LoVo (cell line): ENCODE measurements around the gene HTRA3.
A peak's percentile ranks its signal among the peaks of the same experiment; 100 is the strongest.
"Not testable (repeated sequence)": the region's sequence is repeated elsewhere in the genome, so short reads cannot be mapped to it uniquely, and the experiment has no call there.

Source experiments
- DNase-seq: peaks from one replicate; pipeline ENCODE4 v3.0.0-alpha.2; 2016; ENCODE audit warnings: low spot score

HTRA3 gene

DNA sequence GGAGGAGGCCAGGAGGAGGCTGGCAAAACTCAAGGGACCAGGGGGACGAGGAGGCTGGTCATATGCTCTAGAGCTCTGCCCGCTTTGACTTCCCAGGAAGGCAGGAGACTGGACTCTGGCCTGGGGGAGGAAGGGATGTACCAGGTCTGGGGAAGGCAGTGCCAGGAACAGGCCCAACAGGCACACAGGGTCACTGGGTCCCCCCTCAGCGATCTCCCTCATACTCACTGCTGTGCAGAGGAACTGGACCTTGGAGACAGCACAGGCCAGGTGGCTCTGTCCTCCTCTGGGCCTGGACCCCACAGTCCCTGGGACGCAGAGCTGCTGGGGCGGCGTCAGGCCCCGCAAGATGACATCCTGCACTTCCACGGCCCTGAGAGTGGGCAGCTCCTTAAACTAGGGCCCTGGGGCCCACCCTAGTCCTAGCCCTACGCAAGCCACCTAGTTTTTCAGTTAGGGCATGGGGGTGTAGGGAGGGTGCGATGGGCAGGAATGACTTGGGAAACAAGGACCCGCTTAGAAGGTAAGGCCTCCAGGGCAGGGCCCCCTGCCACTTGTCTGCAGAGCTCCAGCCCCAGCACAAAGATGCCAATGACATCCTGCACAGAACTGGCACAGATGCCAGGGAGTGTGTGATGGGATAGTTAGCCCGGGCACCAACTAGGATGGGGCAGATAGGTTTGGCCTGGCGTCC lies 59.5 kb downstream of the HTRA3 start:
- DNase-seq: no peak

GRCh38 chr4:8329560-8329858 lies 60.0 kb downstream of the HTRA3 start:
- no peak for DNase-seq

DNA sequence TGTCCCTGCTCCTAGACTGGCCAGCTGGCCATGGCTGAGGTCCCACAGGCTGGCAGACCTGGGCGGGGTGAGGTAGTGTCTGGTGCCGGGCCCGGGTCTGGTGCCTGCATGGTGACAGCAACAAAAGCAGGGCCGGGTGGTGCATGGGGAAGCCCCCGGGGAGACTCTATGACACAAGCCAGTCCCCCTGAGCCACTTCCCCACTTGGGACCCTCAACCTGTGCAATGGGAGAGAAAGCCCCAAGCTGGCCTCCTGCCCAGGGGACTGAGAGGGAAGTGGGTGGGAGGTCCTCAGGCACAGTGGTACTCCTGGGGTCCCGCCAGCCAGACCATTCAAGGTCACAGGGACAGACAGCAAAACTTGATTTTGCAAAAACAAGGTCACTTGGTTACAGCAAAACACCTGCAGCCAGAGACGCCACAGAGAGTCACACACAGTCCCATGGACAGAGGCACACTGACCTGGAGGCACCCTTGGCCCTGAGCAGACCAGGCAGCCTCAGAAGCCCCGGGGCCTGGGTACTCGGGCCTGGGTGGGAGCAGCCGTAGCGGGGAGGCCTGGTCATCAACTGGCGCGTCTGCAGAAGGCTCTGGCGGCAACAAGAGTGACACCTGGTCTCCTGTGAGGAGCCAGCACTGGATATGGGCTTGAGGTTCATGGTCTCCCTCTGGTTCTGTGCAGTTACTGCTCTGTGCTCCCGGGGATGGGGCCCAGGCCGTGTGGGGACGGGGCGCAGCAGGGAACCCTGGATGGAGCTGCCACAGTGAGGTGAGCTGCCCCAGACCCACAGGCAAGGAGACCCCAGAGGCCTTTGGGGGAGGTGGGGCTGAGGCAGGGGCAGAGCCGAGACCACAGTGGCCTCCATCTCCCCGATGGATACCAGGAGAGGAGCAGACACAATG lies 60.6 kb downstream of the HTRA3 start:
- DNase-seq: no peak

DNA sequence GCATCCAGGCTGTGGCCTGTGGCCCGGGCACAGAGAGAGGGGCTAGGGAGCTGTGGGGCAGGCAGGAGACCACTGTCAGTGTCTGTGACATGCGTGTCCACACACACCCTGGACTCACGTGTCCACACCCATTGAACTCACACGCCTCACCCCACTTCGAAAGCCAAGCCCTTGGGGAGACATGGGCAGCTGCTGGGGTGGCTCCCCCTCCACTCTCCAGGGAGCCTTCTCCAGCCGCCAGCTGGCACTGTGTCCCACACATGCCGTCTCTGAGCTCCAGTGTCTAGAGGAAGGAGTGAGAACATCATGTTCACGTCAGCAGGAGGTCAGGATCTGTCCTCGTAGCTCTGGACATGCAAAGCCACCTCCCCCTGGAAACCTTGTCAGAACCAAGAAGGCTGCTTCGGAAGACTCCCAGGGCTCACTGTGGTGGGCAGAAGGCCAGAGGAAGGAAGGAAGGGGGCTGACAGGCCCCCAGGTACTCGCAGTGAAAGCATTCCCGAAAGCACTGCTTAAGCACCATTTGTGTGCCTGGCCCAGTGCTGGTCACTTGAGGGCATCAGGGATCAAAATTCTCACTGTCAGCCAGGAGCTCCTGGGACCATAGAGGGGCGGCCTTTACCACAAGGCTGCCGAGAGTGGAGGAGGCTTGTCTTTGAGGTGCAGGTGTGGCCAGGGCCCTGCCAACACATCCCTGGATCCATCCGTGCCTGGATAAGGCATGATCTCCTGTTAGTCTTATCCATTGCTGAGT lies 61.4 kb downstream of the HTRA3 start:
- no peak for DNase-seq

DNA sequence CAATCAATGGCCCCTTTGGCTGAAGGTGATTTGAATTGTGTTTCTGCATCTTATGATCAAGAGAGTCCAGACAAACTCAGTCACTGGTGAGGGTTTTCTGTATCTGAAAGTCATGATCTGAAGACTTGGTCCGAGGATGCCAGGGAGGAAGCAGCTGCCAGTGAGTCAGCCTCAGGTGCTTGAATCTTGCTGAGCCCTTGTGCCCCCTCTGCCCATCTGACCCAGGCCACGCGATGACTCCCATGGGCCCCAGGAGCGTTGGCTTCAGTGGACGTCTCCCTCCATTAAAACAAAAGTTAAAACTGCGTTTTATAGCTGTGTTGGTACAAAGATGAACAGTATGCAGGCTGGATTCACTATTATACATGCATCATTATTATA lies 62.0 kb downstream of the HTRA3 start:
- no peak for DNase-seq

DNA sequence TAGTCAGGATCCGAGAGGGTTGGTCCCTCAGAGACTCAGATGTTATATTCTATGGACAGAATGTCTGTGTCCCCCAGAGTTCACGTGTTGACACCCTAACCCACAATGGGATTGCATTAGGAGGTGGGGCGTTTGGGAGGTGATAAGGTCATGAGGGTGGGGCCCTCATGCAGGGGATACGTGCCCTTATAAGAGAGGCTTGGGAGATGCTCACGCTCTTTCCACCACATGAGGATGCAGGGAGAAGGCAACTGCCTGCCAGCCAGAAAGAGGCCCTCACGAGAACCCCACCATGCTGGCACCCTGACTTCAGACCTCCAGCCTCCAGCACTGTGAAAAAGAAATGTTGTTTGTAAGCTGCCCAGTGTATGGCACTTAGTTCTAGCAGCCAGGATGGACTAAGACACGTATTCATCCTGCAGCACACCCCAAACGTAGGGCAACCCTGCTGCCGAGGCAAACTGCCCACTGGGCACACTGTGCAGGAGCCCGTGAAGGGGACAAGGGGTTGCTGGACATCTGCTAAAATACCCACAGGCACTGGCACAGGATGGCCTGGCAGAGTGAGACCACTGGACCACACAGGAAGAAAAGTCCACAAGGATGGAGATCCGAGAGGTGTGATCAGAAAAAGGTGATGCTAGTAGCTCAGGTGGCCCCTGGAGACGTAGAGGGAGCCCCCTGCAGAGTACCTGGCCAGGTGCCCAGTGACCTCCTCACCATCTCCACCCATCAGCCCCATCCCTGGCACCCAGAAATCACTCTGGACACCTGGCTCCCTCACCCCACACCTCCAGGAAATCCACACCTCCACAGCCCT lies 62.7 kb downstream of the HTRA3 start:
- DNase-seq: no peak

- no peak for DNase-seq
Measured at GRCh38 chr4:8332891-8333331, 63.4 kb downstream of the HTRA3 start.

DNA sequence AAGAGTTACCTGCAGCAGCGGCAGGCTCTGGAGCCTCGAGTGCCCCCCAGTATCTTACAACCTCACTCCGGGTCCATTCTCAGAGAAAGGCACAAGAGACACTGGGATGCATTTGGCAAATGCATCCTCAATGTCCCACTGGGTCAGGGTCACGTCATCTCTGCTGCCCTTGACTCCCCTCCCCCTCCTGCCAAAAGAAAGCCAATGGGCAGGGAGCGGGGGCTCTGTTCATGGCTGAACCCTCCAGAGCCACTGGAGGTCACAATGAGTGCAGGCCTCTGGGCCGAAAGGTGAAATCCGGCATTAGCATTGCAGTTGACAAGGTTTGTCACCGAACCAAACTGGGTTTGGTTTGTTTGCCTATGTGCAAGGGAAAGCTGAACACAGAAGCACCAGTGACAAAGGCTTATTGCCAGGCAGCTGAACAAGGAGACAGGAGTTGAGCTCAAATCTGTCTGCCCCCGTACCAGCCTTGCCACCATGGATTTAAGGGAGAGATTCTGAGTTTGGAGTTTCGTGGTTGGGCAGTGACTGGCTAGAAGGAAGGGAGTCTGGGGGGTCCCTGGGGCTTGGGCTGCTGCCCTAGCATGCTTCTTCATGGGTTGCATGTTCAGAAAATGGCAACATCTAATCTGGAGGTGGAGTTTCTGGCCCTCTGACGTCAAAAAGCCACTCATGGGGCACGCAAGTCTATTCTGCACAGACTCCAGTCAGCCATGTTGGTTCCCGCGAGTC lies 64.3 kb downstream of the HTRA3 start:
- DNase-seq: no peak

DNA sequence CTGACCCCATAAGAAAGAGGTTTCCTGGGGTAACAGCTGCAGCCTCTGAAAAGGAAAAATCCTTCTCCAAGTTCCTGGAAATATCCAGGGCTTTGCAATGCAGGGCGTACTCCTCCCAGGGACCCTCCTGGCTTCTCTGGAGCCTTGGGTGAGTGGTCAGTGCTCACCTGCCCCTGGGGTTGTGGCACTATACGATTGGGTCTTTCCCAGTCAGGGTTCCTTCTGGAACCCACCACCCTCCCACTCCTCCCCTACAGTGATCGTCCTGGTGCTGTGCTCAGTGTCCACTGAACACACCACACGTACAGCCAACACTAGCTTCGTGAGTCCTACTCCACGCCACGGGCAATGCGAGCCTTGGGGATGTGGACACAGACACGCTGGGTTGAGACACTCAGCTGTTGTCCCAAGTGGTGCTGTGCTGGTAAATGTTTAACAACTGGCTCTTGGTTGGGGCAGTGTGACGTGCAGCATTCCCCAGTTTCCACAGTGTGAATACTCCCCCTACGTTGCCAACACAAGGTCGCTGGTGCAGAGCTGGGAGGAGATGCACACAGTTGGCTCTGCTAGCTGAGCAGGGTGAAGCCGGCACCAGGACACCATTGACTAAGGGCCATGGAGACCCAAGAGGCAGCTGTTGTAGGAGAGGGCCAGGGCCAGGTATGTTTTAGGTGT lies 65.4 kb downstream of the HTRA3 start:
- no peak for DNase-seq

- DNase-seq: no peak
Measured at GRCh38 chr4:8335848-8336247, 66.3 kb downstream of the HTRA3 start.

GRCh38 chr4:8336412-8337075 lies 67.0 kb downstream of the HTRA3 start:
- peak; percentile 14 for DNase-seq

- no peak for DNase-seq
Measured at GRCh38 chr4:8338351-8338961, 68.9 kb downstream of the HTRA3 start.

DNA sequence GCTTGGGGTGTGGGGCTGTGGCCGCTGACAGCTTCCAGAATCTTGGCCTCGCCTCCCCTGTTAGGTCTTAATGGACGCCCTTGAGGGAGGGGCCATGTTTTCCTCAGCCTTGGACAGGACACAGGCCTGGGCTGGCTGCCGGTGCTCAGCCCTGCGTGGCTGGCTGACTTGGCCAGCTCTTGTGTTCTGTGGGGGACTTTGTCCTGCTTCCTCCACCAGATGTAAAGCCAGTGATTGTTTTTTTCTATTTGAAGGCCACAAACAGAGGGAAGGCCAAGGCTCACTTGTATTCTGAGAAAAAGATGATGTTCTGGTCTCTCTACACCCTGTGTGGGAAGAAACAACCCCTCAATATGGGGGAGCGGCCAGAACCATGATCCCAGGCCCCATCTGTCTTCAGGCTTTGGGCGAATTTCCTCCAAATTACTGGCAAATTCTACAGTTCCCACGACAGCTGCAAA lies 71.3 kb downstream of the HTRA3 start:
- no peak for DNase-seq

GRCh38 chr4:8341281-8341680 lies 71.7 kb downstream of the HTRA3 start:
- DNase-seq: not testable (repeated sequence)

- DNase-seq: no peak
Measured at GRCh38 chr4:8341691-8342090, 72.1 kb downstream of the HTRA3 start.

- DNase-seq: no peak
Measured at GRCh38 chr4:8342651-8343261, 73.2 kb downstream of the HTRA3 start.

DNA sequence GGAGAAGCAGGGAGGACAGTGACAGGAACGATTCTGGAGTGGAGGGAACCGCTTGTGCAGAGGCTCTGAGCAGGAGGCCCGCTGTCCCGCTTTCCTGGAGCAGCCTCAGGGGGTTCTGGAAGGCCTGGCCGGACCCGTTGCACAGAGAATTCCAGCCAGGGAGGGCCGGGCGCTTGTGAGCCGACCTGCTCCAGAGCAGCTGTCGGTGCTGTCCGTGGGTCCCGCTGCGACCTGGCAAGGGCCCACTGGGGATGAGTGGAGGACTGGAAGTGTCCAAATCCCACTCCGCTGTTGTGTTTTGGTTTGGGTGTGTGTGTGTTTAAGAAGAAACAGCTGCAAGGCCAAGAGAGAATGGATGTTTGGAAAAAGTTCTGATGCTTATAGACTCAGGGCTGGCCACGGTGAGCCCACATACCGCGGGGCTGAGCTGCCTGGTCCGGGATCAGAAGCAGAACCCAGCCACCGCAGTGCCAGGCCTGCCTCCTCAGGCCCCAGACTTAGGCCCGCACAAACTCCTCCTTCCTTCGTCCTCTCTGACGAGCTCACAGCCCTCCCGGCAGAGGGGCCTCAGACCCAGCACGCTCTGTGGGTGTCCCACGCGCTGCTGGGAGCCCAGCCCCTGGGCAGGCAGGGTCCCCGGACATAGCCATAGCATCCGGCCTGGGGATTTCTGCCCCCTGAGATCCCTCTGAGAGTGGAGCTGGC lies 73.9 kb downstream of the HTRA3 start:
- no peak for DNase-seq

DNA sequence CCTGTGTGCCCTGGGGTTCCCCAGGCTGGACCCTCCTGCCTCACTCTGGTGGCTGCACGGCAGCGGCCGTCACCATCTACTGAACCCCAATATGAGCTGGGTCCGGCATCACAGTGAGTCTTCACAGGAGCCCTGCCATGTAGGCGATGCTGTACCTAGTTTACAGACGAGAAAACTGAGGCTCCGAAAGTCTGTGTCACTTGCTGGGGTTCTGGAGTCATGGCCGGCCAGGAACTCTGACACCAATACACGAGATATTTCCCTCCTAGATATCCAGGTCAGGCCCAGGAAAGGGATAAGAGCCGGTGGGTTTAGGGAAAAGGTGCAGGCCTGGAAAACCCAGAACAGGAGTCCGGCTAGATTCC lies 74.4 kb downstream of the HTRA3 start:
- DNase-seq: no peak

GRCh38 chr4:8344377-8344776 lies 74.8 kb downstream of the HTRA3 start:
- no peak for DNase-seq
